H1 (cell line): ENCODE measurements around the gene RAPH1.

Experiments used
- ATF3 ChIP-seq: IDR thresholded peaks from 2 replicates; pipeline ENCODE4 v1.6.1; 2011; ENCODE audit warnings: low read depth, mild to moderate bottlenecking, low read length; ENCODE audit not compliant: insufficient read depth
- CBX5 ChIP-seq: fragments of 300-800, 300-1000 bp; sonication (generic); IDR thresholded peaks from 2 replicates; pipeline ENCODE4 v1.7.1; 2016; ENCODE audit warnings: antibody characterized with exemption, low read length, low read depth
- CTCF ChIP-seq, 3 experiments: IDR thresholded peaks; 1 replicate in 2 of 3; 2 replicates in 1 of 3; pipeline versions ENCODE4 v1.5.1 to v1.6.1; 2011; ENCODE audit warnings: low read length in 3 of 3, mild to moderate bottlenecking in 3 of 3, inconsistent platforms in 2 of 3, low read depth in 1 of 3, moderate library complexity in 1 of 3; ENCODE audit not compliant: insufficient read depth in 1 of 3; ENCODE audit errors: control extremely low read depth in 1 of 3
- FOSL1 ChIP-seq: IDR thresholded peaks from 2 replicates; pipeline ENCODE4 v1.6.1; 2011; ENCODE audit warnings: mild to moderate bottlenecking, low read depth, low read length, moderate library complexity; ENCODE audit not compliant: insufficient read depth
- POLR2A ChIP-seq, 2 experiments: IDR thresholded peaks; 1 replicate in 1 of 2; 2 replicates in 1 of 2; pipeline ENCODE4 v1.6.1; 2011; ENCODE audit warnings: low read depth in 2 of 2, low read length in 2 of 2, mild to moderate bottlenecking in 2 of 2; ENCODE audit errors: control extremely low read depth in 1 of 2
- SP2 ChIP-seq: IDR thresholded peaks from 2 replicates; pipeline ENCODE4 v1.6.1; 2012; ENCODE audit warnings: mild to moderate bottlenecking, low read length, inconsistent platforms
- SRF ChIP-seq: IDR thresholded peaks from 2 replicates; pipeline ENCODE4 v1.6.1; 2011; ENCODE audit warnings: mild to moderate bottlenecking, low read depth, low read length, moderate library complexity
- SUZ12 ChIP-seq: fragments of 200-600 bp; sonication (generic); IDR thresholded peaks from 2 replicates; pipeline ENCODE4 v1.6.1; 2012; ENCODE audit warnings: mild to moderate bottlenecking, inconsistent platforms, low read length, moderate library complexity, mixed read lengths

- no peak for TF ChIP-seq POLR2A (IDR thresholded peaks at IDR 0.05; ENCODE audit: control extremely low read depth in 1 of 2, low read depth in 2 of 2, low read length in 2 of 2)
- TF ChIP-seq SP2, result no peak
- TF ChIP-seq FOSL1, result no peak
- no peak for TF ChIP-seq CTCF (IDR thresholded peaks at IDR 0.05; ENCODE audit: control extremely low read depth in 1 of 3, insufficient read depth in 1 of 3, low read depth in 1 of 3, low read length in 3 of 3)
- TF ChIP-seq ATF3, result no peak
- TF ChIP-seq SUZ12, result no peak
- no peak for TF ChIP-seq CBX5
- no peak for TF ChIP-seq SRF
These were observed 884 bp upstream of the RAPH1 start for GRCh38 chr2:203535784-203536585.
